HFFc6 (cell line): ENCODE results near the gene RBM19. TPM values are rescaled to one million over a fixed set of nuclear protein-coding genes. Genes with fewer than 3 reads are reported as not detected.

Experiments
- DNase-seq: peaks from one replicate; pipeline ENCODE4 v3.0.0-alpha.2; 2018
- H3K27ac Mint-ChIP-seq: 2 replicates; pipeline ENCODE4 v1.8.0; 2020; ENCODE audit warnings: mild to moderate bottlenecking, mixed read lengths
- H3K27me3 Mint-ChIP-seq: 2 replicates; pipeline ENCODE4 v1.8.0; 2021; ENCODE audit warnings: mild to moderate bottlenecking, moderate library complexity, mixed read lengths; ENCODE audit not compliant: insufficient read depth
- H3K36me3 Mint-ChIP-seq: 2 replicates; pipeline ENCODE4 v1.8.0; 2021; ENCODE audit warnings: low read depth, mixed read lengths
- H3K4me1 Mint-ChIP-seq: 2 replicates; pipeline ENCODE4 v1.8.0; 2020; ENCODE audit warnings: low read depth, mixed read lengths
- H3K4me3 Mint-ChIP-seq: 2 replicates; pipeline ENCODE4 v1.8.0; 2020; ENCODE audit warnings: mild to moderate bottlenecking, moderate library complexity, mixed read lengths
- H3K9me3 Mint-ChIP-seq: 2 replicates; pipeline ENCODE4 v1.8.0; 2020; ENCODE audit warnings: mild to moderate bottlenecking, mixed read lengths
- total RNA-seq, 6 experiments: library from RNA; stranded (reverse); fragmentation: NEBNext Ultra II Directional; extraction: Animal tissue kit (Norgen Biotek cat#: 25700); gene quantifications; 2 replicates in 1 of 6; 3 replicates in 5 of 6; pipeline ENCODE4 v1.2.3, GENCODE V29; 2021
- TF ChIP-seq, protein P1 (sequence below): fragments of 200-600 bp; sonication (generic); IDR thresholded peaks from 2 replicates; pipeline ENCODE4 v1.5.0; 2021; ENCODE audit warnings: antibody characterized with exemption, mild to moderate bottlenecking

RBM19 gene
- total RNA-seq, 6 experiments from 2014 or later, result 27.8 to 34.8 (median 29.8) TPM

DNA sequence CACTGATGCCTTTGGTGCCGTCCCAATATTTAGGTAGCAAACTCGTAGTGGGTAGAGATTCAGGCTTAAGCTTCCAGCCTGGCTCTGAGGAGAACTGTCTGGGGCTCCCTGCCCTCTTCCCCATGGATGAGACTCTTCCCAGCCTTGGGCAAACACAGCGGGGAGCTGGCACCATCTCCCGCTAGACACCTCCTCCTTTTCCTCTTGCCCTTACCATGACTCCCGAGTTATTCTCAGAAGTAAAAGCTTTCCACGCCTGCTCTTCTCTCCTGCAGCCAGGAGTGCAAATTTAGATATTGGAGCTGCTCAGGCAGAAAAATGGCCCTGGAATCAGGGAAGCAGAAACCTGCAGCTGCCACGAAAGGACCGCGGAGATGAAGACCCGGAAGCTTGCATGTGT lies 45.6 kb upstream of the RBM19 start:
- H3K27me3 Mint-ChIP-seq, result peaks cover 32% of the 10 kb centered on the region
- no peak overlapping the region for H3K4me3 Mint-ChIP-seq
- H3K9me3 Mint-ChIP-seq, result no peaks in the 10 kb centered on the region
- H3K27ac Mint-ChIP-seq, result no peak overlapping the region
- H3K36me3 Mint-ChIP-seq, result no peaks in the 10 kb centered on the region
- TF ChIP-seq, protein P1, sequence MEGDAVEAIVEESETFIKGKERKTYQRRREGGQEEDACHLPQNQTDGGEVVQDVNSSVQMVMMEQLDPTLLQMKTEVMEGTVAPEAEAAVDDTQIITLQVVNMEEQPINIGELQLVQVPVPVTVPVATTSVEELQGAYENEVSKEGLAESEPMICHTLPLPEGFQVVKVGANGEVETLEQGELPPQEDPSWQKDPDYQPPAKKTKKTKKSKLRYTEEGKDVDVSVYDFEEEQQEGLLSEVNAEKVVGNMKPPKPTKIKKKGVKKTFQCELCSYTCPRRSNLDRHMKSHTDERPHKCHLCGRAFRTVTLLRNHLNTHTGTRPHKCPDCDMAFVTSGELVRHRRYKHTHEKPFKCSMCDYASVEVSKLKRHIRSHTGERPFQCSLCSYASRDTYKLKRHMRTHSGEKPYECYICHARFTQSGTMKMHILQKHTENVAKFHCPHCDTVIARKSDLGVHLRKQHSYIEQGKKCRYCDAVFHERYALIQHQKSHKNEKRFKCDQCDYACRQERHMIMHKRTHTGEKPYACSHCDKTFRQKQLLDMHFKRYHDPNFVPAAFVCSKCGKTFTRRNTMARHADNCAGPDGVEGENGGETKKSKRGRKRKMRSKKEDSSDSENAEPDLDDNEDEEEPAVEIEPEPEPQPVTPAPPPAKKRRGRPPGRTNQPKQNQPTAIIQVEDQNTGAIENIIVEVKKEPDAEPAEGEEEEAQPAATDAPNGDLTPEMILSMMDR, result no peak
- H3K4me1 Mint-ChIP-seq, result peaks cover 12% of the 10 kb centered on the region
- DNase-seq, result no peak

DNA sequence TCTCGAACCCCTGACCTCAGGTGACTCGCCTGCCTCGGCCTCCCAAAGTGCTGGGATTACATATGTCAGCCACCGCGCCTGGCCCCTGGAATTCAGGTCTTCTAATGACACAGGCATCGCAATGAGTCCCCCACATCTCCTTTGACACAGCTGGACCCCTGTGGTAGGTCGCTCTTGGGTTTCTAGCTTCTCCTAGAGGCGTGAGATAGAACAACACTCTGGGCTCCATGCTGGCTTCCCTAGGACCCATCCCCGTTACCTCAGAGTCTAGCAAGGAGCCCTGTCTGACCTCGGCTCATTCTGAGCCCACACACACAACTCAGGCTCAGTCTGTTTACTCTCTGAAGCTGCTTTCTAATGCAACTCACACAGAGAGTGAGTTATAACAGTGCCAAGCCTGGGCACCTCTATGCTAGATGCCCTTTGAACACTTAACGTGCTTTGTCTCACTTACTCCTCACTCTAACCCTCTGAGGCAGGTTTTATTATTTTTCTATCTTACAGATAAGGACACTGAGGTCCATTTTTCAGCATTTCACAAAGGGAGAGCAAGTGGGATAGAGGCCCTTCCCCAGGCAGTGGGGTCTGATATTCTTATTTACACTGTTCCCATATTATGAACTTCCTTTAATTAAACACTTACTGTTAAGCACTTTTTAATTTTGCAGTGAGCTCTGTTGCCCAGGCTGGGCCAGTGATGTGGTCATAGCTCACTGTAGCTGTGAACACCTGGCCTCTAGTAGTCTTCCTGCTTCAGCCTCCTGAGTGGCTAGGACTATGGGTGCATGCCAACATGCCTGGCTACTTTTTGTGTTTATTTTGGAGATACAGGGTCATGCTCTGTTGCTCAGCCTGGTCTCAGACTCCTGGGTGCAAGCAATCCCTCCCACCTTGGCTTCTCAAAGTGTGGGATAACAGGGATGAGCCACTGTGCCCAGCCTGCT lies 40.6 kb upstream of the RBM19 start:
- no peak for DNase-seq
- TF ChIP-seq, protein P1, result no peak
- Mint-ChIP-seq H3K27me3 (peaks cover 26% of the 10 kb centered on the region), H3K36me3 (no peaks in the 10 kb centered on the region), H3K4me1 (no peaks in the 10 kb centered on the region), H3K4me3 (no peak overlapping the region), H3K9me3 (no peaks in the 10 kb centered on the region), H3K27ac (no peak overlapping the region)

DNA sequence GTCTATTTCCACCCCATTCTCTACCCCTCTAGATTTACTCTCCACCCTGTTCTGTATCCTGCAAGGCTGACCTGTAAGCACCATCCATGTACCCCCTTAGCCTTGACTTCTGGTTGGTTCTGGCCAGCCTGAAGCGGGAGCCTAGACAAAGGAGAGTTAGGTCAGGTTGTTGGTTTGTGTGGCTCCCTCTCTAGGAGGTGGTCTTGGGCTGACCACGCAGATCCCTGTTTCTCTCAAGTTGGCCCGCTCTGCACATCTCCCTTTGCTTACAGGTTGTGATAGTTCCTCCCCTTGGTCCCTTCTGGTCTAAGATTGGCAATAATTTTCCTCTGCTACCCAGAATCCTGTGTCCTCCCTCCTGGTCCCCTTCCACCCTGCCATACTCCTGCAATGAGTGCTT lies 38.3 kb upstream of the RBM19 start:
- no peak overlapping the region for H3K27ac Mint-ChIP-seq
- H3K36me3 Mint-ChIP-seq, result no peaks in the 10 kb centered on the region
- TF ChIP-seq, protein P1, result no peak
- H3K4me3 Mint-ChIP-seq, result no peak overlapping the region
- no peak for DNase-seq
- H3K4me1 Mint-ChIP-seq, result no peaks in the 10 kb centered on the region
- H3K9me3 Mint-ChIP-seq, result no peaks in the 10 kb centered on the region
- peaks cover 28% of the 10 kb centered on the region for H3K27me3 Mint-ChIP-seq

DNA sequence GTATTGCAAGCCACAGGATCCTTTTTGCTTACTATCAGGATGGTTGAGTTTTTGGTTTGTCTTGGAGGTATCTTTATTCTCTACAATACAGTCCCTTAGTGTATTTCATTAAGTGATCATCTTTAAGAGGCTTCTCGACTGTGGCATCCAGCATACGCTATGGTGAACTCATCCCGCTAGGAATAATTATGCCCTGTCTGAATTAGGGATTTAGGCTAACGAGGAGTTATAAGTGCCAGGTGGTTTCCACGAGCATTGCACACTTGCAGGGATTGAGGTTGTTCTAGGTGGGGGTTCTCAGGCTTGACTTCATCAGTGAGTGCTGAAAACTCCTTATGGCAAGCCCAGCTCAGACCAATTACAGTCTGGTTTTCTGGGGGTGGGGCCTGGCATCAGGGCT lies 37.2 kb upstream of the RBM19 start:
- no peak overlapping the region for H3K27ac Mint-ChIP-seq
- TF ChIP-seq, protein P1, result no peak
- no peaks in the 10 kb centered on the region for H3K4me1 Mint-ChIP-seq
- no peaks in the 10 kb centered on the region for H3K36me3 Mint-ChIP-seq
- no peak for DNase-seq
- no peaks in the 10 kb centered on the region for H3K9me3 Mint-ChIP-seq
- peaks cover 26% of the 10 kb centered on the region for H3K27me3 Mint-ChIP-seq
- H3K4me3 Mint-ChIP-seq, result no peak overlapping the region

DNA sequence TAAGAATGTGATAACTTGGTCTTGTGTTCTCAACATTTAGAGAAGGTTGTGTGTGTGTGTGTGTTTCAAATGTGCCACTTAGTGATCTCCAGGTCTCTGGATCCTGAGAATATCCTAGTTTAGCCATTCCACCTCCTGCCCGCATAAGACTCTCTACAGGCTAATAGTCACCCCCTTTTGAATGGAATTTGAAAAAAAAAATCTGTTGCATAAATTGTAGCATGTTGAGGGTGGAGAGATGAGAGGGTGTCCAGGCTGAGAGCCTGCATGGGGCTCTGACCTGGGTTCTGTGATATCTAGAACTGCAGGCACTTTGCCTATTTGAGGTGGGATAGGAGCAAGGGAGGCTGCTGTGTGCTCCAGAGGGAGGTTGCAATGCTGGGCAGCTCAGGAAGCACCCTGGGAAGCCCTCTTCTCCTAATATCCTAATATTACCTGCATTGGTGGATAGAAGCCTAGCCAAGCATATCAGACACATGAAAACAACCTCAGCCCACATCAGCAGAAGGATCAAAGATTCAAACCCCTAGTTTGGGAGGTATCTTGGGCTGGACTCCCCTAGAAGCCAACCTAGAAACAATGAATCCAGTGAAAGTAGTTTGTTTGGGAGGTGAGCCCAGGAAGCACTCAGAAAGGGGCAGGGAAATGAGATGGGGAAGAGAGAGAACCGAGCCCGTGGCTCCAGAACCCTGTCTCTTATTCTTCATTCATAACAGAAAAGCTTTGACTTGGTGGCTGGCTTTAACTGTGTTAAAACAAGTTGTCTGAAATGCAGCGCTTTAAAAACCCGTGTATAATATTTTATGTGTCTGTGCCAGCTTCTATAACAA lies 35.6 kb upstream of the RBM19 start:
- no peak overlapping the region for H3K4me3 Mint-ChIP-seq
- H3K27me3 Mint-ChIP-seq, result peaks cover 20% of the 10 kb centered on the region
- no peaks in the 10 kb centered on the region for H3K36me3 Mint-ChIP-seq
- peaks cover 11% of the 10 kb centered on the region for H3K4me1 Mint-ChIP-seq
- H3K9me3 Mint-ChIP-seq, result no peaks in the 10 kb centered on the region
- H3K27ac Mint-ChIP-seq, result no peak overlapping the region
- TF ChIP-seq, protein P1, result no peak
- no peak for DNase-seq
